GM10266 (cell line): ENCODE data around the gene DGKB.

ENCODE experiments used
- DNase-seq: peaks from one replicate; pipeline ENCODE4 v3.0.0; 2012; ENCODE audit errors: extremely low spot score
- TF ChIP-seq, protein P1 (sequence below): IDR thresholded peaks from 2 replicates; pipeline ENCODE4 v1.5.1; 2012; ENCODE audit warnings: mild to moderate bottlenecking, low read depth; ENCODE audit not compliant: control insufficient read depth, insufficient read depth; ENCODE audit errors: missing control alignments

Gene DGKB

DNA sequence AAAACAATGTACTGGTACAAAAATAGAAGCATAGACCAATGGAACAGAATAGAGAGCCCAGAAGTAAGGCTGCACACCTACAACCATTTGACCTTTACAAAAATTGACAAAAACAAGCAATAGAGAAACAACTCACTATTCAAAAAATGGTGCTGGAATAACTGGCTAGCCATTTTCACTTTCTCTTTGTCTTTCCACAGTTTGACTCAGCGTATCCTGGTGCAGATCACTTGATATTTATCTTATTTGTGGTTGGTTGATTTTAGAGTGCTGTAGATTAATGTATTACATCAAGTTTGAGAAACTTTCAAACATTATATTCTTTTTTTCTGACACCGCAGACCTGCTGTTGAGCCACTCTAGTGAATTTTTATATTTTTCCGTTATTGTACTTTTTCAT, 381.4 kb downstream of the DGKB start:
- TF ChIP-seq, protein P1, sequence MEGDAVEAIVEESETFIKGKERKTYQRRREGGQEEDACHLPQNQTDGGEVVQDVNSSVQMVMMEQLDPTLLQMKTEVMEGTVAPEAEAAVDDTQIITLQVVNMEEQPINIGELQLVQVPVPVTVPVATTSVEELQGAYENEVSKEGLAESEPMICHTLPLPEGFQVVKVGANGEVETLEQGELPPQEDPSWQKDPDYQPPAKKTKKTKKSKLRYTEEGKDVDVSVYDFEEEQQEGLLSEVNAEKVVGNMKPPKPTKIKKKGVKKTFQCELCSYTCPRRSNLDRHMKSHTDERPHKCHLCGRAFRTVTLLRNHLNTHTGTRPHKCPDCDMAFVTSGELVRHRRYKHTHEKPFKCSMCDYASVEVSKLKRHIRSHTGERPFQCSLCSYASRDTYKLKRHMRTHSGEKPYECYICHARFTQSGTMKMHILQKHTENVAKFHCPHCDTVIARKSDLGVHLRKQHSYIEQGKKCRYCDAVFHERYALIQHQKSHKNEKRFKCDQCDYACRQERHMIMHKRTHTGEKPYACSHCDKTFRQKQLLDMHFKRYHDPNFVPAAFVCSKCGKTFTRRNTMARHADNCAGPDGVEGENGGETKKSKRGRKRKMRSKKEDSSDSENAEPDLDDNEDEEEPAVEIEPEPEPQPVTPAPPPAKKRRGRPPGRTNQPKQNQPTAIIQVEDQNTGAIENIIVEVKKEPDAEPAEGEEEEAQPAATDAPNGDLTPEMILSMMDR = no peak
- no peak for DNase-seq

DNA sequence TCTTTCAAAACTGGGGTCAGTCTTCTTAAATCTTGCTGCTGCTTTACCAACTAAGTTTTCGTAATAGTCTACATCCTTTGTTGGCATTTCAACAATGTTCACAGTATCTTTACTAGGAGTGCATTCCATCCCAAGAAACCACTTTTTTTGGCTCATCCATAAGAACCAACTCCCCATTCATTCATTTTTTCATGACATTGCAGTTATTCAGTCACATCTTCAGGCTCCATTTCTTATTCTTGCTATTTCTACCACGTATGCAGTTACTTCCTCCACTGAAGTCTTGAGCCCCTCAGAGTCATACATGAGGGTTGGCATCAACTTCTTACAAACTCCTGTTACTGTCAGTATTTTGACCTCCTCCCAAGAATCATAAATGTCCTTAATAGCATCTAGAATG, 392.3 kb downstream of the DGKB start:
- TF ChIP-seq, protein P1 = no peak
- no peak for DNase-seq

DNA sequence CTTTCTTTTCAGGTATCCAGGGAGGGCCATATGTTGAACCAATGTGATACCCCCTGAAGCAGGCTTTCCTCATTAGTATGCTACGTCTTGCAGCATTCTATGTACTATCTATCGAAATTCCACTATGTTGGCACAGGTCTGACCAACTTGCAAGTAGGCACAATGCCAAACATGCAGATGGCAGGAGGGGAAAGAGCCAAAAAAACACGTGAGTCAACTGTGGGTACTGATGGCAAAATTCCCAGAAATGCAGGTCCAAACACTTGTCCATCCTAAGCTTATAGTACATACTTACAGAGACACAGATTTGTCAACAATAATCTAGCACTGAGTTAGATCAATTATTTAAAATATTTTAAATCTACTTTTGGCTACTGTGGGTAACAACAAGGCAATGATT, 394.9 kb downstream of the DGKB start:
- TF ChIP-seq, protein P1 = no peak
- no peak for DNase-seq

DNA sequence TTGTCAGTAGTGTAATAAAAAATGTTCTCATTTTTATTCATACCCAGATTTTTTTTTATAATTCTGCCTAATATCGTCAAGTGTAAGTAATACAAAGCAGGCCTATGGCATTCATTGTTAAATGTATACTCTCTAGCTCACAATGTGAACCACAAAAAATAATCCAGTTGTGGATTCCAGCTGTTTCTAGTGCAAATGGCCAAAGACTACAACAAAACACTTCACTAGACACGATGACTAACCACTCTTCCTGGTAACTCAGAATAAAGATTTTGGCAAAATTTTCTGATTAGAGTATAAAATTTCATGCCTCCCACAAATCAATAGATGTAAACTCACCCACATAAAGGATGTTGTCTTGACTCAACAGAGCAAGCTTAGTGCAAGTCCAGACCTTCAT, 396.6 kb downstream of the DGKB start:
- DNase-seq = no peak

DNA sequence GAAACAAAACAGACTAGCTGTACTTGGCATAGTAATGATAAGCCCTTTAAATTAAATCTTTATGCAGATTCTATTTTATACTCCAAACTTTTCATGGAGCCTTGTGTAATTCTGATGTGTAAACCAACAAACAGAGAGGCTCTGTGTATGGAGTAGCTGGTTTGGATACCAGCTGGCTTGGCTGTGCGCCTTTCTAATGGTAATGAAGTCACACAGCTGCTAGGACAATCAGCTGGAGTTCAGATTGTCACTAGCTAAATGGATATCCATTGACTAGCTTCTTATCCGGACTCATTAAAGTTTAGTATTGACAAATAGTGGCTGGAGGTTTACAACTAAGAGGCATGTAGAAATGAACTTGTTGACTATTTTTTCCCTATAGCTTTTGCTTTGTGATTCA, 398.4 kb downstream of the DGKB start:
- TF ChIP-seq, protein P1 = no peak
- no peak for DNase-seq

More for the DNA sequence above, 396.6 kb downstream of the DGKB start:
- TF ChIP-seq, protein P1 = no peak

DNA sequence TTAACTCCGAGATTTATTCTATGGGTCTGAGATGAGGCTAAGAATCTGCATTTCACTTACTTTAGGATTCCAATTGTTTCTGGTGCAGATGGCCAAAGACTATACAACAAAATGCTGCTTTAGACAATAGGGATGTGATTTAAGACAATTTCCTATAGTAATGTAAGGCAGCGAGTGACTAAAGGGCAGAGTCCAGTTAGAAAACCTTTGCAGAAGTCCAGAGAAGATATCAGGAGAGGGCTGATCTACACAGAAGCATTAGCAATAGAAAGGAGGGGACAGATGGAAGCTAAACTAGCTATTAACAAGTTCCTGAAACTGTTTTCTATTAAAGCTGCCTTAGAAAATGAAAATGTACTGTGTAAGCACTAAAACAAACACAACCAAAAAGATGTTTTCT, 398.9 kb downstream of the DGKB start:
- TF ChIP-seq, protein P1 = no peak
- no peak for DNase-seq

DNA sequence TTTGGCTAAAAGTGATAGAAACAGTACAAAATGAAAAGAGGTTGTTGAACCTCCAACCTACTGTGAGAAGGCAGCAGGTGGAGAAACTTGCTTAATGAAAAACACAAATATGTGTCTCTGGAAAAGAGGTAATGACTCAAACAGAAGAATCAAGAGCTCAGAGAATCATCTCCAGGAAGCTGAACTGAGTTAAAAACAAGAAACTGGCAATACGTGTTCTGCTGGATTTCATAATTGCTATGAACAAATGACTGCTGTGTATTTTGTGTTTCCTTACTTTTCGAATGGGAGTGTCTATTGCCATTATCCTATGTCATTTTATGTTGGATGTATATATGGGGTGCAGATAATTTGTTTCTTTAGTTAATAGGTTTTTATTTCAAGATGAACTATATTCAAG, 401.1 kb downstream of the DGKB start:
- TF ChIP-seq, protein P1 = no peak
- no peak for DNase-seq
